ENCODE results near the gene FARP1.

Gene FARP1

DNA sequence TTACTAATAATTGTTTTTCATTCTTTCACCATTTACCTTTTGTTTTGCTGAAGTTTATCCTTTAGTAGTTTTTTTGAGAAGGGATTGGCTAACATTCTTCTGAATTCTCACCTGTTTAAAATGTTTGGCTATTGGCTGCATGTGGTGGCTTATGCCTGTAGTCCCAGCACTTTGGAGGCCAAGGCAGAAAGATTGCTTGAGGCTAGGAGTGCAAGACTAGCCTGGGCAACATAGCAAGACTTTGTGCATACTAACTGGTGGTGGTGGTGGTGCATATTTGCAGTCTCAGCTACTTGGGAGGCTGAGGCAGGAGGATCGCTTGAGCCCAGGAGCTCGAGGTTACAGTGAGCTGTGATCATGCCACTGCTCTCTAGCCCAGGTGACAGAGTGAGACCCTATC is 61.7 kb downstream of the FARP1 start:
- H3K27ac ChIP-seq = no peak overlapping the region
- TF ChIP-seq, protein P1, sequence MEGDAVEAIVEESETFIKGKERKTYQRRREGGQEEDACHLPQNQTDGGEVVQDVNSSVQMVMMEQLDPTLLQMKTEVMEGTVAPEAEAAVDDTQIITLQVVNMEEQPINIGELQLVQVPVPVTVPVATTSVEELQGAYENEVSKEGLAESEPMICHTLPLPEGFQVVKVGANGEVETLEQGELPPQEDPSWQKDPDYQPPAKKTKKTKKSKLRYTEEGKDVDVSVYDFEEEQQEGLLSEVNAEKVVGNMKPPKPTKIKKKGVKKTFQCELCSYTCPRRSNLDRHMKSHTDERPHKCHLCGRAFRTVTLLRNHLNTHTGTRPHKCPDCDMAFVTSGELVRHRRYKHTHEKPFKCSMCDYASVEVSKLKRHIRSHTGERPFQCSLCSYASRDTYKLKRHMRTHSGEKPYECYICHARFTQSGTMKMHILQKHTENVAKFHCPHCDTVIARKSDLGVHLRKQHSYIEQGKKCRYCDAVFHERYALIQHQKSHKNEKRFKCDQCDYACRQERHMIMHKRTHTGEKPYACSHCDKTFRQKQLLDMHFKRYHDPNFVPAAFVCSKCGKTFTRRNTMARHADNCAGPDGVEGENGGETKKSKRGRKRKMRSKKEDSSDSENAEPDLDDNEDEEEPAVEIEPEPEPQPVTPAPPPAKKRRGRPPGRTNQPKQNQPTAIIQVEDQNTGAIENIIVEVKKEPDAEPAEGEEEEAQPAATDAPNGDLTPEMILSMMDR (conservative IDR thresholded peaks at IDR 0.05; ENCODE audit: low read depth, low read length) = no peak
- H3K4me3 ChIP-seq (IDR thresholded peaks at IDR 0.05; ENCODE audit: insufficient read depth, low read depth, low read length) = no peak overlapping the region
- H4K20me1 ChIP-seq (ENCODE audit: insufficient read depth) = no peaks in the 10 kb centered on the region
- H3K9ac ChIP-seq = no peak overlapping the region
- no peaks in the 10 kb centered on the region for H3K27me3 ChIP-seq (ENCODE audit: insufficient read depth, low read depth)
- no peaks in the 10 kb centered on the region; the same call in 1 of the 2 replicates for H3K79me2 ChIP-seq (ENCODE audit: insufficient read depth, low read depth)
- no peaks in the 10 kb centered on the region for H3K36me3 ChIP-seq (ENCODE audit: insufficient read depth)
- H3K4me2 ChIP-seq = no peak overlapping the region
- H3K4me1 ChIP-seq (ENCODE audit: low read depth, poor library complexity, severe bottlenecking) = no peaks in the 10 kb centered on the region
- H2AFZ ChIP-seq (ENCODE audit: low read depth) = no peak overlapping the region

DNA sequence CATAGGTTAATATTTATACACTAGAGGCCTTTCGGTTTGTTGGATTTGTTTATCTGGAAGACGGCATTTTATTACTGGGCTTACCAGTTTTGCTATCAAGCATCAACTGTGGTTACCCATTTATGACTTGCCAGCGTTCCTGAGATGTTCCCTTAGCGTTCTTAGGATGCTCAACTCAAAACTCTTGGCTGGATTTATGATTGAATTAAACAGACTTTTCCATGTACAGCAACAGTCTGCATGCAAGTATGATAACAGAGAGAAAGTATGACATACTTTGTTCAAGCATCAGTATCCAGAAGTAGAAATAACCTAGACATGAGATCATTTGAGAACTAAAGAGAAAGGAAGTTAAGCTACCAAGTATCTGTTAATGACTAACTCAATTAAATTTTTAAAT is 64.1 kb downstream of the FARP1 start:
- TF ChIP-seq, protein P1 (conservative IDR thresholded peaks at IDR 0.05; ENCODE audit: low read depth, low read length) = no peak
- Histone ChIP-seq H3K27ac (no peak overlapping the region), H3K36me3 (ENCODE audit: insufficient read depth) (no peaks in the 10 kb centered on the region), H3K79me2 (ENCODE audit: insufficient read depth, low read depth) (no peaks in the 10 kb centered on the region; the same call in 1 of the 2 replicates), H3K4me3 (IDR thresholded peaks at IDR 0.05; ENCODE audit: insufficient read depth, low read depth, low read length) (no peak overlapping the region), H3K27me3 (ENCODE audit: insufficient read depth, low read depth) (no peaks in the 10 kb centered on the region), H4K20me1 (ENCODE audit: insufficient read depth) (no peaks in the 10 kb centered on the region), H2AFZ (ENCODE audit: low read depth) (no peak overlapping the region), H3K9ac (no peak overlapping the region), H3K4me2 (no peak overlapping the region), H3K4me1 (ENCODE audit: low read depth, poor library complexity, severe bottlenecking) (no peaks in the 10 kb centered on the region)

DNA sequence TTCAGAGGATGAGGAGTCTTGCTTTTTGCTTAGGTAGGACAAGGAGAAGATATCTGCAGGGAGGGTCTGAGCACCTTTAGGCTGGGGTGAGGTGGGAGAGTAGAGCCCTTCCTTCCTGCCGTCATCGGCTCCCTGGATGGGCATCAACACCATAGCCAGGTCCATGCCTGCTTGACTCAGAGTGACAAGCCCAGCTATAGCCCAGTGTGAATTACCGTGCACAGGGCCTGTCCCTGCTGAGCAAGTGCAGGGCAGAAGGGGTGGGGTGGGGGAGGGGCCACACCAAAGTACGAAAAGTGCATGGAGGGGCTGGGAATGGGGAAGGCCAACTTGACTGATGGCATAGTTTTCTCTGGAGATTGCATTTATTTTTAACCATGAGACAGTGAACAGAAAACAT is 64.5 kb downstream of the FARP1 start:
- Histone ChIP-seq H3K36me3 (ENCODE audit: insufficient read depth) (no peaks in the 10 kb centered on the region), H3K27ac (no peak overlapping the region), H3K9ac (no peak overlapping the region), H3K27me3 (ENCODE audit: insufficient read depth, low read depth) (no peaks in the 10 kb centered on the region), H3K79me2 (ENCODE audit: insufficient read depth, low read depth) (no peaks in the 10 kb centered on the region; the same call in 1 of the 2 replicates), H3K4me2 (no peak overlapping the region), H2AFZ (ENCODE audit: low read depth) (no peak overlapping the region), H3K4me3 (IDR thresholded peaks at IDR 0.05; ENCODE audit: insufficient read depth, low read depth, low read length) (no peak overlapping the region), H4K20me1 (ENCODE audit: insufficient read depth) (no peaks in the 10 kb centered on the region), H3K4me1 (ENCODE audit: low read depth, poor library complexity, severe bottlenecking) (no peaks in the 10 kb centered on the region)
- TF ChIP-seq, protein P1 (conservative IDR thresholded peaks at IDR 0.05; ENCODE audit: low read depth, low read length) = no peak

DNA sequence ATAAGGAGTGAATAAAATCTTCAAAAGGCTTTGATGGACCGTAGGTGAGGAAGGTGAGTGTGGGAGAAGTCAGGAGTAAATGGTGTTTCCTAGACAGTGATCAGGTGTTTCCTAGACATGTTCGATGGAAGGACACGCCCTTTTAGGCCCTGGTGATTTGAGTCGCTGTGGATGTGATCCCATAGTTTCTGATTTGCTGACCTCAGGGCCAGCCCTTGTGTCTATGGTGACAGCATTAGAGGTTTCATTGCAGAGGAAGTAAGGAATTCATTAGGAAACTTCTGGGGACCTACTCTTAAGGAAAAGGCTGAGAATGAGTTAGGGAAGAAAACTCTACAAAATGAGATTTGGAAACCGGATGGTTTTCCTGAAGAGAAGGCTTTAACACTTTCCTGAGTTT is 65.7 kb downstream of the FARP1 start:
- H4K20me1 ChIP-seq (ENCODE audit: insufficient read depth) = no peaks in the 10 kb centered on the region
- no peaks in the 10 kb centered on the region for H3K4me1 ChIP-seq (ENCODE audit: low read depth, poor library complexity, severe bottlenecking)
- H3K79me2 ChIP-seq (ENCODE audit: insufficient read depth, low read depth) = no peaks in the 10 kb centered on the region; the same call in 1 of the 2 replicates

More for the DNA sequence above, 65.7 kb downstream of the FARP1 start:
- Histone ChIP-seq H3K27me3 (ENCODE audit: insufficient read depth, low read depth) (no peaks in the 10 kb centered on the region), H3K4me2 (no peak overlapping the region), H2AFZ (ENCODE audit: low read depth) (no peak overlapping the region), H3K9ac (no peak overlapping the region), H3K27ac (no peak overlapping the region), H3K4me3 (IDR thresholded peaks at IDR 0.05; ENCODE audit: insufficient read depth, low read depth, low read length) (no peak overlapping the region), H3K36me3 (ENCODE audit: insufficient read depth) (no peaks in the 10 kb centered on the region)
- TF ChIP-seq, protein P1 (conservative IDR thresholded peaks at IDR 0.05; ENCODE audit: low read depth, low read length) = no peak
